Gastrocnemius medialis (tissue), 4 donors: Measurements from ENCODE around the gene BCL2L1.

ENCODE experiments used
- POLR2A ChIP-seq, 2 donors: fragments of 450-650 bp; IDR thresholded peaks; one replicate each; pipeline ENCODE4 v1.6.1; 2017; ENCODE audit warnings: antibody characterized with exemption in 2 of 2, mild to moderate bottlenecking in 2 of 2, moderate library complexity in 2 of 2
- TF ChIP-seq, protein P1 (sequence below), 5 experiments: fragments of 450-650 bp in 3 of 5; fragments of 200-600 bp in 2 of 5; sonication (generic) in 2 of 5; IDR thresholded peaks in 4 of 5; conservative IDR thresholded peaks in 1 of 5; 1 replicate in 4 of 5; 2 replicates in 1 of 5; pipeline ENCODE4 v1.5.1; 2016 to 2019; ENCODE audit warnings: antibody characterized with exemption in 5 of 5, mild to moderate bottlenecking in 3 of 5, moderate library complexity in 3 of 5

DNA sequence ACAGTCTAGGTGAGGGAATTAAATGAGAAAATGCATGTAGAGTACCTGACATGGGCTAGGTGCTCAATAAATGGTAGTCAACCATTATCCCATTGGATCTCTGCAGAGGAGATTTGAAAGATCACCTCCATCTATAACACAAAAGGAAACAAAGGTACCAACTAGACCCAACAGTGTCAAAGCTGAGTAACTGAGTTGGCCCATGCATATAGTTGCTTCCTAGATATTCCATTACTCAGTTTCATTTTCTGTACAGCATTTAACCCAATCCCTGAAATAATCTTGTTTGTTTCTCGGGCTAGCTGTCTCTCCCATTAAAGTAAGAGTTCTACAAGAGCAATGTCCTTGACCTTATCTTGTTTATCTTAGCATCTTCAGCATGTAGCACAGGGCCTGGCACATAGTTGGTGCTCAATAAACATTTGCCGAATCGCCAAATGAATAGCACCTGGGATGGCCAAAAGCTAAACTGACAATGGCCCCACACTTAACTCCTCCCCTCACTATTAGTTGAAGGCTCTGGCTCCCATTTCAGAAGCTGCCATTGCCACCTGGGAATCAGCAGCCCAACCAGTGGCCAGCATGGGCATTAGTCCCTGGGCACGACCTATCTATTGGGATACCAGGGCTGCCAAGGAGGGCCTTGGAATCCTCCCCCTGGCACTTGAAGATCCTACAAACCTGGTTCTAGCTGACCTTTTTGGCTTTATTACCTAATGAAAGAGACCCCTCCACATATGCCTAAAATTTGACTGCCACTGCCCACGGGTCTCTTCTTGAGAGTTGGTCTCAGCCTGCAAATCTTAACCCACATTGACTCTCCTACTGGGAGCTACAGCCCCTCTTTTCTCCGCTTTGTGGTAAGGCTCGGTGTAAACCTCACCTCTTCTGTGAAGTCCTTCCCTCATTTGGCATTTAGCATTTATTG, 22.6 kb downstream of the BCL2L1 start:
- TF ChIP-seq, protein P1, sequence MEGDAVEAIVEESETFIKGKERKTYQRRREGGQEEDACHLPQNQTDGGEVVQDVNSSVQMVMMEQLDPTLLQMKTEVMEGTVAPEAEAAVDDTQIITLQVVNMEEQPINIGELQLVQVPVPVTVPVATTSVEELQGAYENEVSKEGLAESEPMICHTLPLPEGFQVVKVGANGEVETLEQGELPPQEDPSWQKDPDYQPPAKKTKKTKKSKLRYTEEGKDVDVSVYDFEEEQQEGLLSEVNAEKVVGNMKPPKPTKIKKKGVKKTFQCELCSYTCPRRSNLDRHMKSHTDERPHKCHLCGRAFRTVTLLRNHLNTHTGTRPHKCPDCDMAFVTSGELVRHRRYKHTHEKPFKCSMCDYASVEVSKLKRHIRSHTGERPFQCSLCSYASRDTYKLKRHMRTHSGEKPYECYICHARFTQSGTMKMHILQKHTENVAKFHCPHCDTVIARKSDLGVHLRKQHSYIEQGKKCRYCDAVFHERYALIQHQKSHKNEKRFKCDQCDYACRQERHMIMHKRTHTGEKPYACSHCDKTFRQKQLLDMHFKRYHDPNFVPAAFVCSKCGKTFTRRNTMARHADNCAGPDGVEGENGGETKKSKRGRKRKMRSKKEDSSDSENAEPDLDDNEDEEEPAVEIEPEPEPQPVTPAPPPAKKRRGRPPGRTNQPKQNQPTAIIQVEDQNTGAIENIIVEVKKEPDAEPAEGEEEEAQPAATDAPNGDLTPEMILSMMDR (IDR thresholded peaks at IDR 0.05 in 4 of 5, conservative IDR thresholded peaks at IDR 0.05 in 1 of 5): no peak
- no peak for TF ChIP-seq POLR2A (IDR thresholded peaks at IDR 0.05)
